ENCODE data around the gene SLC4A11.
"Not testable (repeated sequence)": the region's sequence is repeated elsewhere in the genome, so short reads cannot be mapped to it uniquely, and the experiment has no call there.

Gene SLC4A11

DNA sequence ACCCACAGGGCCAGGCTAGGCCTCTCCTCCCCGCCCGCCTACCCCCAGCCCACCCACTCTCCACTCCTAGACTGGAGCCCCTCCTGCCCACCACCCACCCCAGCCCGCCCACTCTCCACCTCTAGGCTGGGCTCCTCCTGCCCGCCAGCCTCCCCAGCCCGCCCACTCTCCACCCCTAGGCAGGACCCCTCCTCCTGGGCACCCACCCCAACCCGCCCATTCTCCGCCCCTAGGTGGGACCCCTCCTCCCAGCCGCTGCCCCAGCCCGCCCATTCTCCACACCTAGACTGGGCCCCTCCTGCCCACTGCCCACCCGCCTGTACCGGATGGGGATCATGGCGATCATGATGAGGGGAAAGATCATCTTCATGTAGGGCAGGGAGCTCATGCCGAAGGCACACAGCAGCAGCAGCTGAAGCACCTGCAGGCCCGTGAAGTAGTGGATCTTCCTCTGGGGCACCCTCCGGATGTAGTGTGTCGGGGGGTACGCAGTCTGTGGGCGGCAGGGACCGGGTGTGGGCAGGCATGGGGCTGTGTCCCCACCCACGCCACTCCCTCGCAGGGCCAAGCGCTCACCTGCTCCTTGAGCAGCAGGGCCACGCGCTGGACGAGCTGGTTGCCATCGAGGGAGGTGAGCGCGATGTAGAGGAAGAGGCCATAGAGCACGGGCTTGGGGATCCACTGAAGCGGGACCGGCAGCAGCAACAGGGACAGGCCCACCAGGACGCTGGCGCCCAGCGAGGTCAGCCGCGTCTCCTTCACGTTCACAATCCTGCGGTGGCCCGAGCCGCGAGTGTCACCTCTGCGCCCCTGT lies 10.8 kb downstream of the SLC4A11 start:
- DNase-seq (ENCODE audit: low read depth in 2 of 2), result no peak

DNA sequence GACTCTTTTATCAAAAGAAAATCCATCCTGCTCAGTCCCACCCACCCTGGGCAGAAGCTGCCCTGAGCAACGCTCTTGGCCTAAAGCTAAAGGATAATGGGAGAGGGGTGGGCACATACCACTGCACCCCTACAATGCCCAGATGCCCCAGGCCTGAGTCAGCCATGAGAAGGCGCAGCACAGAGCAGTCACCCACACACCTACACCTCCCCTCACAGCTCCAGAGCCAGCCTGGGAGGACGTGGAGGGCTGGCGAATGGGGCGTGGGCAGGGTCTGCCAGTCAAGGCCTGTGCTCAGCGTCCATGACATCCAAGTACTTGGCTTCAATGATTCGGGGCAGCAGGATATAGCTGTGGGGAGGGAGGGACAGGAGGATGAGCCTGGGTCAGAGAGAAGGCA lies 11.5 kb downstream of the SLC4A11 start:
- no peak for DNase-seq (ENCODE audit: low read depth in 2 of 2)

DNA sequence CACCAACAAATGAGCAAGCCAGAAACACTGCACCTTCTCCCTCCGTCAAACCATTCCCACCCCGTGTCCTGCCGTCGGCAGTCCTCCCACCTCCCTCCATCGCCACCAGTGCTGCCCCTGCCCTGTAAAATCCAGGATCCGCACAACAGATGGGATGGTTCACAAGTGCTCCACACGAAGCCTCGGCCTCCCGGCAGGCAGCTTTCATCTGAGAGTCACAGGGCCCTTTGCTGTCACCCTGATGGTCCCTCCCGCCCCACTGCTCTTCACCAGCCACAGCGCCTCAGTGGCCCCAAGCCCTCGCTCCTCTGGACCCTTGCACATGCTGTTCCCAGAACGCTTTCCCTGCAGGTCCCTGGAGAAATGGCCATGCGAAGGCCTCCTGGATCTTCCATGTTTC lies 12.1 kb downstream of the SLC4A11 start:
- DNase-seq (ENCODE audit: low read depth in 2 of 2), result no peak

DNA sequence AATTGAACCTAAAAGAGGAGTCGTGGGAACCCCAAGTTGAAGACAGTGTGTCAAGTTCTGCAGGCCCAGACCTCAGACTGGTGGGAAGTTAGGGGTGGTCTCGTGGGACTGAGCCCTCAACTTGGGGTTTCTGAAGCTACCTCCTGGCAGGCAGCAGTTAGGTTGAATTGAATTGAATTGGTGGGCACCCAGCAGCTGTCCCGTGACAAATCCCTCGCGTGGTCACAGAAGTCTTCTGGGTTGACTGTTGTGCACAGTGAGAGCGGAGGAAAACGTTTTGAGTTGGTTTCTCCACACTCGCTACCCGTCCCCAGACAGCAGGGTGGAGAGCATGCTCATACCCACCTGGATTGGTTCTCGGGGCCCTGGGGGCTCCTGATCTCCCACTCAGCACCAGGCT lies 12.9 kb downstream of the SLC4A11 start:
- no peak for DNase-seq (ENCODE audit: low read depth in 2 of 2)

DNA sequence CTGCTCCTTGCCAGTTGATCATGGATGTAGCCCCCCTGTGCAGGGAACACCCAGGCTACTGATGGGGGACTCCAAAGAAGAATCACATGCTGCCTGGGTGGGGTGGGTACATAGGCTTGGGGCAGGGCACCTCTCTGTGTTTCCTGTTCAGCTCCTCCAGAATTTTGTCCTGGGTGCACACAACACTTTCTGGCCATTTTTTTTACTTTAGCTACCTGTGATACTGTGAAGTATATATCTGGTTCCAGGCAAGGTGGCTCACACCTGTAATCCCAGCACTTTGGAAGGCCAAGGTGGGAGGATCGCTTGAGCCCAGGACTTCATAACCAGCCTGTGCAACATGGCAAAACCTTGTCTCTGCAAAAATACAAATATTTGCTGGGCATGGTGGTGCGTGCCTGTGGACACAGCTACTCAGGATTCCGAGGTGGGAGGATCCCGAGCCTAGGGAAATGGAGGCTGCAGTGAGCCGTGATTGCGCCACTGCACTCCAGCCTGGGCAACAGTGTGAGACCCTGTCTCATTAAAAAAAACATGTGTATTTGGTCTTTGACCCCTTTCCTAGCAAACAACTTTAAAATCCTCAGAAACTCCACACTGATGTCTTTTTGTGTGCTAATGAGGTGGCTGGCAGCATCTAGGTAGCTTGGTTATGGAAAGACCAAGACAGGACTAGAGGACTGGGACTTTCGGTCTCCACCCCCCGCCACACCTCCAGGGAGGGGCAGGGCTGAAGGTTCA lies 14.1 kb downstream of the SLC4A11 start:
- DNase-seq (ENCODE audit: low read depth in 2 of 2), result no peak

DNA sequence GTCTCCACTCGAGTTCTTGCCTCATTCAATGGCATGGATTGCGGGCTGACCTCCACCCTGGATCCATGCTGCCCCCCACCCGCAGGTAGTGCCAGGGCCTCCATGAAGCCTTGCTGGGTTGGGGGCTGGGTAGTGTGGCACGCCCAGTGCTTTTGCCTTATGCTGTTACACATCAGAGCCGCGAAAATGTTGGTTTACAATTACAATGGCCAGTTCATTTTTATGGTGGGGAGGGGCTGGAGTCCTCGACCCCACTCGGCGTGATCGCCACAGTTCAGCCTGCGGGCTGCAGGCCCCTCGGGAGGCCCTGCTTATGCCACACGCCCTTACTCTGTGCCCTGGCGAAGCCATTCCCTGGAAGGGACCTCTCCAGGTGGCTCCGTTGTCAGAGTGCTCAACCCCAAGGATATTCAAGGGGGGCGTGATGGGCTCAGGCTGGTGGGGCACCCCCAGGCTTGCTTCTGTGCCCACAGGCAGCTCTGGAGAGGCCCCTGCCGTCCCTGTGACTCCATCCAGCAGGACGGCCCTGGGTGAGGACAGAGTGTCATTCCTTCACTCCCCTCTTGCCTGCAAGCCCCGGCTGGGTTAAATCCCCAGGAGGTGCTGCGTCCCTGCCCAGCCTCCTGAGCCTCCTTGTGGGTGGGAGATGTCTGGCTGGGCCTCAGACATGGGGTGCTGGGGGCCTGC lies 14.9 kb downstream of the SLC4A11 start:
- DNase-seq (ENCODE audit: low read depth in 2 of 2), result no peak

DNA sequence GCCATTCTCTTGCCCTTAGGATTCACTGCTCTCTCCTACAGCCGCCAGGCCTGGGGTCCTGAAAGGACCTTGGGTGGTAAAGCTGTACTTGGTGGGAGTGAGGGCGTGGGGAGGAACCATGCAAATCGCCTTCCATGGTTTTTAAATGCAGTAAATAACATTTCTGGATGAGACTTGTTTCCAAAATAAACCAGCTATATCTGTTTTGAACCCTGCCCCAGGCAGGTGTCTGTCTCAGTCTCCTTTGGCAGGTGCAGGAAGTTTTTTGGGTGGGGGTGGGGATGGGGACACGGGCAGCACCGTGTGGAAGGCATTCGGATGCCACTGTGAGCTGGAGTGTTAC lies 15.4 kb downstream of the SLC4A11 start:
- DNase-seq (ENCODE audit: low read depth in 2 of 2), result no peak

DNA sequence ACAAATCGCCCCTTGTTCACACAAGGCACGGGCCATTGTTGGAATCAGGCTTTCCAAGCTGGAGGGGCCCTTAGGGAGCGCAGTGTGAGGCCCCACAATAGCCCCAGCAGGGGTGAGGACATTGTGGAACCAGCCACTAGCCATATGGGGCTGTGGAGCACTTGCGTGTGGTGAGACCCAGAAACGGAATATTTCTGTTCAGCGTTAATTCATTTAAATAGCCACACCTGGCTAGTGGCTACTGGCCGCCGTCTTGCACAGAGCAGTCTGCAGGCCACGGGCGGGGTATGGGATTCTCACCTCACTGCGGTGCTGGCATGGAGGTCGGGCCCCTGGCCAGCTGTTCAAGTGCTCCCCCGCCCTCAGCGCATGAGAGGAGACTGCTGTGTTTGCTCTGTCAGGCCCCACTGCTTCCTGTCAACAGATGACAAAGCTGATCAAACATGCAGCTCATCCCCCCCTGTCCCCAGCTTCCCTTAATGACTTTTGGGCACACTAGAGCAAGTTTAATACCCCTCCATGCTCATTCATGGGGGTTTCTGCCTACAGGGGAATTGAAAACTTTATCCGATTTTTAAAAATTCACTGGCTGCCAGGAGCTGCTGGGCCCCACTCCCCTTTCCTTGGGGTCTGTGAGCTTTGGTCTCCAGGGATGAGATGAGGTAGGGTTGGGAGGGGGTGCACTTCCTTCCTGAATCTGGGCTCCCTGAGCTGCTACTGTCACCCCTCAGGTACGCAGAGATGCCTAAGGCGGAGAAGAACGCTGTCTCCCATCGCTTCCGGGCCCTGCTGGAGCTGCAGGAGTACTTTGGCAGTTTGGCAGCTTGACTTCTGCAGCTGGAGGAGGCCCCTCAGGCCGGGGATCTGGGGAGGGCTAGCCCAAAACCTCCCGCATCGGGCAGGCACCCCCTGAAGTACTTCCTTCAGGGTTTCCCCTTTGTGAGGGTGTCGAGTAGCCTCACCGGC lies 16.1 kb downstream of the SLC4A11 start:
- DNase-seq (ENCODE audit: low read depth in 2 of 2), result no peak

DNA sequence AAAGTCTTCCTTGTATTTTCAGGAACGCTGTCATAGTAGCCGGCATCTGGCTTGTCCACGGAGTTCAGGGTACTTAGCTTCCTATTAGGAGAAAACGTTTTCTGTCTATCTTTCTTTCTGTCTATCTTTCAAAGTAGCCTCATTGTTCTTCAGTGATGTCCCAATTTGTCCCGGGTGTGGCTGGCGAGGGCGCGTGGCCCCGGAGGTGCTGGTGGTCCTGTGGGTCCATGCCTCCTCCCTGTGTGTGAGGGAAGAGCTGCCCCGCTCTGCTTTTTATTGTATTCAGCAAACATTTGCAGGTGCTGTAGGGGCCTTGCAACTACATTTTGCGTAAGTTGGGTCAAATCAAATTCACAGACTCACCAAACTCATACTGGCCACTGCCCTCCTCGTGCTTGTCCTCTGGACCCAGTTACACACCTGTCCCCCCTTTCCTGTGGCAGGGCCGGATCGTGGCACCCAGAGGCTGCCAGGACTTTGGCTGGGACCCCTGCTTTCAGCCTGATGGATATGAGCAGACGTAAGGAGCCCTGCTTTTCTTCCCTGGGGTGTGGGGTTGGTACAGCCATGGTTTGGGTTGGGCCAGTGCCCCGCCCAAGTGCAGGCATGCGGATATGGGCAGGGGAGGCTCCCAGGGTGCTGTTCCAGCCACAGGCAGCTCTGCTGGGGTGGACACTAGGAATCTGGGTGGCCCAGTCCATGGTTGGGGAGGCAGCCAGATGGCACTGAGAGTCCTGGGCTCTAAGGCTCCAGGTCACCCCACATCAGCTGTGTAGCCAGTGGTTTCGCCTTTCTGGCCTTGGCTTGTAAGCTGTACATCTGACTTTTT lies 17.4 kb downstream of the SLC4A11 start:
- no peak for DNase-seq (ENCODE audit: low read depth in 2 of 2)

DNA sequence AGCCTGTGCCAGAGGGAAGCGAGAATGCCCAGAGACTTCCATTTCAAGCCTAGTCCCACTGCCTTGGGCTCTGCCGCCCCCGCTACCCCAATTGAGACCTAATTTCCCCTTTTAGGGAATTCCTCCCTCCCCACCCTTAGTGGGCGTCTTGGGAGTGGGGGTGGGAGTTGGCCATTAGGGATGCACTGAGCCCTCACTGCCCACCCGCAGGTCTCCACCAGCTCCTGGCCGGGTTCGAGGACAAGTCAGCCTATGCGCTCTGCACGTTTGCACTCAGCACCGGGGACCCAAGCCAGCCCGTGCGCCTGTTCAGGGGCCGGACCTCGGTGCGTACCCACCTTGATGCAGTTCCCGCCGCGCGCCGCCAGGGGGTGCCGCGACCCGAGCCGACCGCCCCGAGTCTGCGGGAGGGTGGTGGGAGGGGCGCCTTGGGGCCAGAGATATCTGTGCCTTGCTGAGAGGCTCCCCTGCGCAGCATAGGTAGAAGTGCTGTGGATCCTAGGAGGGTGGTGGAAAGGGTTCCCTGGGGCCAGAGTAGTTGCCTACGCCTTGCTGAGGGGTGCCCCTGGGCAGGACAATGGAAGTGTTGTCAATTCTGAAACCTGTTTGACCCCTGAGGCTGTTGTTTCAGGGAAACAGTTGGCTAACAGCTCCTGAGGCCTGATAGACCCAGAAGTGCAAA lies 20.5 kb downstream of the SLC4A11 start:
- peak; percentile 76 to 80 for DNase-seq (ENCODE audit: low read depth in 2 of 2)

DNA sequence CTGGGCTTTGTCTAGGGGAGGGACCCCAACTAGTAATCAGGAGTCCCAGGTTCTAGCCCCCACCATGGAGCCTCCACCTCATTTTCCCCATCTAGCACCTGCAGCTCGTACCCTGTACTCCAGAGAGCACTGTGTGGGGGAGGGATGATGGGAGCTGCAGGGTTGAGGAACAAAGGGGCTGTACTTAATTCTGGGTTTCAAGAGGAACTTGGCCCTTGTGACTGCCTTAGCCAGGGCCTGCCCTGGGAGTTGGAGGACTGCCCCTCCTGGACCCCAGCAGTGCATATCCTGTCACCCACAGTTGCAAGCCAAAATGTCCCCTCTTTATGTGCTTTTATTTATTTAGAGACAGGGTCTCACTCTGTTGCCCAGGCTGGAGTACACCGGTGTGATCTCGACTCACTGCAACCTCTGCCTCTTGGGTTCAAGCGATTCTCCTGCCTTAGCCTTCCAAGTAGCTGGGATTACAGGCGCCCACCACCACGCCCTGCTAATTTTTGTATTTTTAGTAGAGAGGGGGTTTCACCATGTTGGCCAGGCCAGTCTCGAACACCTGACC lies 23.6 kb downstream of the SLC4A11 start:
- not testable (repeated sequence) for DNase-seq (ENCODE audit: low read depth in 2 of 2)

DNA sequence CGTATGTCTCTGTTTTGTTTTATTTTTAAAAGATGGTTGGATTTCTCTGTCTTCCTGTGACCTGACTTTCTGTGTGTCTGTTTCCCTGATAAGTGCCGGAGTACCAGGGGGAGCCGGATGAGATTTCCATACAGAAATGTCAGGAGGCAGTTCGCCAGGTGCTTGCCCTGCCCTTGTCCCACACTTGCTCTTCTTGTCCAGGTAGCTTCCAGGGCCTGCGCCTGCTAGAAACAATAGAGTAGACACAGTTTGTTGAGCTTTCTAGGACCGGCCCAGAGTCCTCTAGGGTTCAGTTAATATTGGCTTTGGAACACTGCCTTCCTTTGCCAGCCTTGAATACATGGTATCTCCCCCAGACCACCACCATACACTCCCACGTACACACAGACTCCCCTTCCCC lies 25.8 kb downstream of the SLC4A11 start:
- DNase-seq (ENCODE audit: low read depth in 2 of 2), result no peak

DNA sequence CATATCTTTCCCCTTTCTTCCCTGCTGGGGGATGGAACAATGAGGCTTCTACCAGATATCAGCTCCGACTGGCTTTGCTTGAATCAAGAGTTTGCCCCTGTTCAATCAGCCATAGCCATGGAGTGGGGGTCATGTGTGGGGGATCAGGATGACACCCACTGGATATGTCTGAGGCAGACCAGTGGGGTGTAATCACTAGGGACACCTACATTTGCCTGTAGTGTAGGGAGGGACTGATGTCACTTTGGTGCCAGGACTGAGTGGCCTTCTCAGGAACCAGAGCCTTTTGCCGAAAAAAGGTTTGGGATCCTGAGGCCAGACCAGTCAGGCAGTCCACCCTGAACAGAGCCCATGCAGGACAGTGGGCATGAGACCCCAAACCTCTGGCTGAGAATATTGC lies 28.6 kb downstream of the SLC4A11 start:
- DNase-seq (ENCODE audit: low read depth in 2 of 2), result no peak

DNA sequence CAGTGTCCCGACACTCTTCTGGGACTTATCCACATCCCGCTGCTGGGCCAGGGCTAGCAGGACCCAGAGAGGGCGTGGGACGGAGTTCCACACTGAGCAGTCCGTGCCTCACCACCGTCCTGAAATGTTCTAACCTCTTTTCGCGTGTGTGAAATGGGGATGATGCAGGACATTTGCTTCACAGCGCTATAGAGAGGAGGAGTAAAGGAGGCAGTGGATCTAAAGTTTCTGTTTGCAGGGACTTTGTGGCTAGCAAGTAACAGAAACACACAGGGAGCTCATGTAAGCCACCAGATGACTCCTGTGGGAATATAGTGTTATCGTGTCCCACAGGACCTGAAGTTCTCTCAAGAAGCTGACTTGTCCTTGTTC lies 29.1 kb downstream of the SLC4A11 start:
- no peak for DNase-seq (ENCODE audit: low read depth in 2 of 2)

DNA sequence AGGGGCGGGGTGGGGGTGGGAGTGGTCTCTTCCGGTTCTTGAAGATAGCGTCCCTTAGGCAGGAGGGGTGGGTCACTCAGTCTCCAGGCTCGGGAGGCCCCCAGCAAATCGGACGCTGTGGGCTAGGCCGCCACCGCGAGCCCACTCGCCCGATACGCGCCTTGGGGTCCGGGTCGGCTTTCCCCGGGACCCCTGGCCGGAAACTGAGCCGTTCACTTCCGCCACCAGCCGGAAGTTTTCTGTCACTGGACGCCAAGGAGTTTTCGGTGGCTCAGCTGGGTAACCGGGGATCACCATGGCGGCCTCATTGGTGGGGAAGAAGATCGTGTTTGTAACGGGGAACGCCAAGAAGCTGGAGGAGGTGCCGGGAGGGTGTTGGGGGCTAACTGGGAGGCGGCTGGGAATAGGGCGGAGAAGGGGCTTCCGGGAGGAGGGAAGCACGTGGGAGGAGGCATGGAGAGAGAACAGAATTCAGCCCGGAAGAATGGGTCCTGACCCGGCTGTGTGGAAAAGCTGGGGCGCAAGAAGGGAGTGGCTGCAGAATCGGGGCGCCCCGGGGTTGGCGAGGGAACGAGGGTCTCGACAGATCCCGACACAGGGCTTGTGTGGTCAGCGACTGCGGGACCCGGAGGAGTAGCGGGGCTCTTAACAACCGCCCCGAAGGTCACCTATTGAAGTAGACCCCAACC lies 29.6 kb downstream of the SLC4A11 start, which contains the start of gene ITPA:
Gene ITPA (plus strand): TSS at position 242 of the 689 bp plus-strand sequence. CDS start 54 bp downstream, at position 296.
- peak; percentile 48 to 61 for DNase-seq (ENCODE audit: low read depth in 2 of 2)

DNA sequence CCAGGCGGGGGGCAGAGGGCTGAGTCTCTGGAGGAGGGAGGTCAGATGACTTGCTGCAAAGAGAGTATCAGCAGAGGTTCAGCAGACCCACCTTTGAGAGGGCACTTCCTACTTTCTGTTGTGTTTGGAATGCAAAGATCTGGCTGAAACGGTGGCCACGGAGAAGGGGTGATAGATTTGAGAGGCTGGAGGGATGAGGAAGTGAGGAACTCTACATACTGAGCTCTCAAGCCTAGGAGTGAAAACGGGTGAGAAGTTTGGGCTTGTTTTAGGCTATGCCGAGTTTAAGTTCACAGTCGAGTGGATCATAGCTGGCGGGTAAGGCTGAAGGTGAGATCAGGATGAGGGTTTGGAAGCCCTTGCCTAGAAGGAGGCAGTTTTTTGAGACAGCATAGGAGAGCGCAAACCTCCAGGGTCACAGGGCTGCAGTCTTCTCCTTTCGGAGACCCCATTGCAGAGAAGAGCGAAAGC lies 30.2 kb downstream of the SLC4A11 start:
- no peak for DNase-seq (ENCODE audit: low read depth in 2 of 2)

DNA sequence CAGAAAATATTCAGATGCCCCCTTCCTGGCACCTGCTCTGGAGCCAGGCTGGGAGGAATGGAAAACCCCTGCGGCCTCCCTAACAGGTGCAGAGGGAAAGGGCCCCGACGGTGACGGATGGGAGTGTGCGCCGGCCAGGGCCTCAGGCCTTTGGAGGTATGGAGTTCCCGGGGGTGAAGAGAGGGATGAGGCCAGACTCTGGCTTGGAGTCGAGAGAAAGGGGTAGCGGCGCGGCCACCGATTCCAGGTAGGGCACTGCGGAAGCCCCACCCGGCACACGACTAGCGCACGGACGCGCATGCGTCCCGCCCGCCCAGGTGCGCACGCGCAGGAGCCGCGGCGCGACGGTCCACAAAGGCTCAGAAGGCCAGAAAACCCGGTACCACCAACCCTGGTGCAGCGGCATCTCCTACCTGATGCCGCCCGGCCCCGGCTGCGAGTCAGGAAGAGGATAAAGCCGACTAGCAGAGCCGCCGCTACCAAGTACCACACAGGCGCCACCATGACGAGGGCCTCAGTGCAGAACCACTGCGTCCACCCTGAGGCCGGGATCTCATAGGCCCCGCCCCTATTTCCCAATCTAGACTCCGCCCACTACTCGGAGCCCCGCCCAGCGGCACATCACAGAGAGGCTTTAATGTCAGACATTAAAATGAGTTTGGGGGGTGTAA lies 34.7 kb downstream of the SLC4A11 start, which contains the start of gene DDRGK1:
Gene DDRGK1 (minus strand): TSS at position 559 of the 671 bp plus-strand sequence. CDS start 55 bp downstream, at position 504.
- DNase-seq (ENCODE audit: low read depth in 2 of 2), result peak; percentile 81 to 93
